Keratinocyte (primary cell): ENCODE results near the gene GRAMD2B. TPM values are rescaled to one million over a fixed set of nuclear protein-coding genes. Genes with fewer than 3 reads are reported as not detected.

Experiments used
- DNase-seq: peaks from one replicate; pipeline ENCODE4 v3.0.0-alpha.2; 2011; ENCODE audit warnings: low read depth, missing footprints, low spot score
- FAIRE-seq: peaks from 2 replicates; lab custom pipeline; 2011; peaks lifted over from hg19 to GRCh38; lab: Jason Lieb, UNC
- H2AFZ ChIP-seq: 2 replicates; pipeline ENCODE4 v1.6.0; 2012; ENCODE audit warnings: low read length, control low read depth, inconsistent platforms; ENCODE audit not compliant: control insufficient read depth
- H3K27ac ChIP-seq: 2 replicates; pipeline ENCODE4 v1.5.1; 2011; ENCODE audit warnings: low read length; ENCODE audit not compliant: control insufficient read depth, insufficient read depth
- H3K27me3 ChIP-seq: 3 replicates; pipeline ENCODE4 v1.6.0; 2011; ENCODE audit warnings: low read length; ENCODE audit not compliant: control insufficient read depth, insufficient read depth; ENCODE audit errors: extremely low read depth
- H3K36me3 ChIP-seq, 2 experiments: 2 replicates in 1 of 2; 3 replicates in 1 of 2; pipeline ENCODE4 v1.5.1; 2011; ENCODE audit warnings: low read length in 2 of 2, mild to moderate bottlenecking in 1 of 2; ENCODE audit not compliant: control insufficient read depth in 2 of 2, insufficient read depth in 2 of 2; ENCODE audit errors: extremely low read depth in 1 of 2
- H3K4me1 ChIP-seq: 3 replicates; pipeline ENCODE4 v1.5.1; 2011; ENCODE audit warnings: low read length; ENCODE audit not compliant: control insufficient read depth, insufficient read depth; ENCODE audit errors: extremely low read depth
- H3K4me2 ChIP-seq: 3 replicates; pipeline ENCODE4 v1.6.0; 2011; ENCODE audit warnings: low read depth, low read length; ENCODE audit not compliant: control insufficient read depth, insufficient read depth; ENCODE audit errors: extremely low read depth
- H3K4me3 ChIP-seq, 3 experiments: fragments of 200-600 bp in 1 of 3; sonication (generic) in 1 of 3; 2 replicates in 2 of 3; 3 replicates in 1 of 3; pipeline ENCODE4 v1.5.1; 2011 to 2016; ENCODE audit warnings: low read length in 3 of 3, mild to moderate bottlenecking in 3 of 3, control low read depth in 2 of 3, inconsistent platforms in 1 of 3, low read depth in 1 of 3, mixed read lengths in 1 of 3, mixed run types in 1 of 3, moderate library complexity in 1 of 3; ENCODE audit not compliant: control insufficient read depth in 2 of 3, insufficient read depth in 2 of 3; ENCODE audit errors: extremely low read depth in 1 of 3
- H3K79me2 ChIP-seq: 2 replicates; pipeline ENCODE4 v1.6.0; 2012; ENCODE audit warnings: low read length; ENCODE audit not compliant: control insufficient read depth, insufficient read depth
- H3K9ac ChIP-seq: 3 replicates; pipeline ENCODE4 v1.6.0; 2011; ENCODE audit warnings: low read length; ENCODE audit not compliant: control insufficient read depth, insufficient read depth; ENCODE audit errors: extremely low read depth
- H3K9me1 ChIP-seq: 3 replicates; pipeline ENCODE4 v1.6.0; 2011; ENCODE audit warnings: low read length; ENCODE audit not compliant: control insufficient read depth, insufficient read depth; ENCODE audit errors: extremely low read depth
- H3K9me3 ChIP-seq: 2 replicates; pipeline ENCODE4 v1.5.1; 2012; ENCODE audit warnings: low read depth, low read length; ENCODE audit not compliant: control insufficient read depth
- H4K20me1 ChIP-seq: 3 replicates; pipeline ENCODE4 v1.6.0; 2011; ENCODE audit warnings: low read length; ENCODE audit not compliant: control insufficient read depth, insufficient read depth; ENCODE audit errors: extremely low read depth
- CTCF ChIP-seq, 3 experiments: IDR thresholded peaks in 1 of 3; conservative IDR thresholded peaks in 1 of 3; optimal IDR thresholded peaks in 1 of 3; 2 replicates in 2 of 3; 3 replicates in 1 of 3; pipeline versions ENCODE3 to v1.5.1; 2011; ENCODE audit warnings: low read length in 3 of 3, mild to moderate bottlenecking in 3 of 3, moderate library complexity in 2 of 3, control low read depth in 1 of 3, inconsistent platforms in 1 of 3; ENCODE audit not compliant: insufficient read depth in 2 of 3; ENCODE audit errors: extremely low read depth in 1 of 3
- EZH2 ChIP-seq: IDR thresholded peaks from one replicate; pipeline ENCODE4 v1.6.1; 2012; ENCODE audit warnings: inconsistent platforms, mild to moderate bottlenecking, low read length, moderate library complexity
- dilution Hi-C: fragments of 300-500 bp; cut with MboI; formaldehyde crosslinking; loops from one replicate; pipeline ENCODE4 v1.7.0; 2020; ENCODE audit warnings: low sequenced_read_pairs; ENCODE audit not compliant: extremely low pct_ligation_motif_present
- polyA plus RNA-seq, 5 experiments: library from polyadenylated mRNA; depleted of rRNA in 3 of 5; stranded (reverse) in 3 of 5; stranded (forward) in 1 of 5; unstranded in 1 of 5; fragments of >200 nt; gene quantifications; 1 replicate in 1 of 5; 2 replicates in 3 of 5; 3 replicates in 1 of 5; pipeline versions ENCODE4 v1.2.1 to v1.2.3, GENCODE V29; 2011 to 2012; ENCODE audit warnings: missing spikeins in 2 of 5, low read depth in 1 of 5, low replicate concordance in 1 of 5

Gene GRAMD2B
- polyA plus RNA-seq, 1 donor (not counting 4 experiments of a cell fraction or from before 2014, with no cell fraction given), result 45.9 TPM

- Histone ChIP-seq H4K20me1 (no peaks in the 10 kb centered on the region), H3K79me2 (peaks cover 22% of the 10 kb centered on the region), H3K9me1 (no peaks in the 10 kb centered on the region), H3K9ac (no peak overlapping the region), H3K27me3 (no peaks in the 10 kb centered on the region), H3K4me3 (no peak overlapping the region), H3K27ac (no peak overlapping the region), H2AFZ (no peak overlapping the region), H3K9me3 (no peaks in the 10 kb centered on the region), H3K4me1 (peaks cover 4% of the 10 kb centered on the region), H3K4me2 (no peak overlapping the region), H3K36me3 (peaks cover 13 to 20% of the 10 kb centered on the region in 2 experiments)
- TF ChIP-seq EZH2 (no peak), CTCF (optimal IDR thresholded peaks at IDR 0.05 in 1 of 3, IDR thresholded peaks at IDR 0.05 in 1 of 3, conservative IDR thresholded peaks at IDR 0.05 in 1 of 3; ENCODE audit: extremely low read depth in 1 of 3, insufficient read depth in 2 of 3, low read length in 3 of 3) (no peak)
- no peak for DNase-seq
- peak; percentile 41 for FAIRE-seq
- dilution Hi-C loops, result no loop called here
Measured at GRCh38 chr5:126464016-126464415, 40.8 kb downstream of the GRAMD2B start.

- H4K20me1 ChIP-seq, result no peaks in the 10 kb centered on the region
- H3K4me3 ChIP-seq, result no peak overlapping the region
- DNase-seq, result no peak
- H2AFZ ChIP-seq, result no peak overlapping the region
- no peaks in the 10 kb centered on the region for H3K9me3 ChIP-seq
- TF ChIP-seq CTCF (optimal IDR thresholded peaks at IDR 0.05 in 1 of 3, IDR thresholded peaks at IDR 0.05 in 1 of 3, conservative IDR thresholded peaks at IDR 0.05 in 1 of 3; ENCODE audit: extremely low read depth in 1 of 3, insufficient read depth in 2 of 3, low read length in 3 of 3), result no peak
- no peak overlapping the region for H3K27ac ChIP-seq
- no peak overlapping the region for H3K4me2 ChIP-seq
- peaks cover 4% of the 10 kb centered on the region for H3K4me1 ChIP-seq
- H3K9me1 ChIP-seq, result no peaks in the 10 kb centered on the region
- peaks cover 22% of the 10 kb centered on the region for H3K79me2 ChIP-seq
- FAIRE-seq, result no peak
- H3K9ac ChIP-seq, result no peak overlapping the region
- H3K27me3 ChIP-seq, result no peaks in the 10 kb centered on the region
- dilution Hi-C loops, result no loop called here
- H3K36me3 ChIP-seq, result peaks cover 13 to 24% of the 10 kb centered on the region in 2 experiments
Measured at GRCh38 chr5:126464959-126465358, 41.8 kb downstream of the GRAMD2B start.
